HL-60 (cell line): ENCODE measurements around the gene BSN.
A peak's percentile ranks its signal among the peaks of the same experiment; 100 is the strongest.

ENCODE experiments used
- DNase-seq, 2 experiments: peaks; one replicate each; pipeline ENCODE4 v3.0.0-alpha.2; 2010 to 2020; ENCODE audit warnings: low read depth in 1 of 2, low spot score in 1 of 2
- H3K27ac ChIP-seq: fragments of 250-450 bp; sonication (Bioruptor Pico); replicated peaks from 2 replicates; pipeline ENCODE4 v1.5.1; 2020; ENCODE audit warnings: mild to moderate bottlenecking, moderate library complexity
- H3K27me3 ChIP-seq: fragments of 250-450 bp; sonication (Bioruptor Pico); 2 replicates; pipeline ENCODE4 v1.5.1; 2021; ENCODE audit warnings: mild to moderate bottlenecking, moderate library complexity; ENCODE audit not compliant: insufficient read depth, poor library complexity, severe bottlenecking
- H3K4me3 ChIP-seq: replicated peaks from 2 replicates; pipeline ENCODE4 v1.5.1; 2011; ENCODE audit warnings: mild to moderate bottlenecking, control low read depth, low read length; ENCODE audit not compliant: insufficient read depth
- GABPA ChIP-seq: IDR thresholded peaks from 2 replicates; pipeline ENCODE4 v1.6.1; 2012; ENCODE audit warnings: low read depth
- POLR2AphosphoS5 ChIP-seq: IDR thresholded peaks from 2 replicates; pipeline ENCODE4 v1.6.1; 2012; ENCODE audit warnings: low read depth
- SPI1 ChIP-seq: IDR thresholded peaks from 2 replicates; pipeline ENCODE4 v1.6.1; 2012; ENCODE audit warnings: low read depth, mild to moderate bottlenecking, borderline replicate concordance
- TF ChIP-seq, protein P1 (sequence below): IDR thresholded peaks from one replicate; pipeline ENCODE4 v1.5.1; 2011; ENCODE audit warnings: low read length, control low read depth, inconsistent platforms; ENCODE audit not compliant: insufficient read depth
- TF ChIP-seq, protein P2 (sequence below): IDR thresholded peaks from 2 replicates; pipeline ENCODE4 v1.6.1; 2012; ENCODE audit warnings: low read depth; ENCODE audit not compliant: insufficient replicate concordance

Gene BSN

DNA sequence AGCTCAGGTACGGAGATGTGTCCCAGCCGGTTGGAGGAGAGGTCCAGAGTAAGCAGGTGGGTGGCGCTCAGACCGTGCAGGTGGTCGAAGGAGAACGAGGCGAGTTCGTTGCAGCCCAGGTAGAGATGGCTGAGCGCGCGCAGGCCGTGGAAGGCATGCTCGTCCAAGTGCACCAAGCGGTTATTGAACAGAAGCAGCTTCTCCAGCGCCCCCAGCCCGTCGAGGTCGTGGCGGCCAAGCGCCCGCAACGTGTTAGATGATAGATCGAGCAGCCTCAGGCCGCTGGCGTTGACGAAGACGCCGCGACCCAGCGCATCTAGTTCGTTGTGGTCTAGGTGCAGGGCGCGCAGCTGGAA lies 164.6 kb downstream of the BSN start:
- no peak for DNase-seq
- no peaks in the 10 kb centered on the region for H3K27me3 ChIP-seq
- TF ChIP-seq SPI1: no peak
- TF ChIP-seq, protein P1, sequence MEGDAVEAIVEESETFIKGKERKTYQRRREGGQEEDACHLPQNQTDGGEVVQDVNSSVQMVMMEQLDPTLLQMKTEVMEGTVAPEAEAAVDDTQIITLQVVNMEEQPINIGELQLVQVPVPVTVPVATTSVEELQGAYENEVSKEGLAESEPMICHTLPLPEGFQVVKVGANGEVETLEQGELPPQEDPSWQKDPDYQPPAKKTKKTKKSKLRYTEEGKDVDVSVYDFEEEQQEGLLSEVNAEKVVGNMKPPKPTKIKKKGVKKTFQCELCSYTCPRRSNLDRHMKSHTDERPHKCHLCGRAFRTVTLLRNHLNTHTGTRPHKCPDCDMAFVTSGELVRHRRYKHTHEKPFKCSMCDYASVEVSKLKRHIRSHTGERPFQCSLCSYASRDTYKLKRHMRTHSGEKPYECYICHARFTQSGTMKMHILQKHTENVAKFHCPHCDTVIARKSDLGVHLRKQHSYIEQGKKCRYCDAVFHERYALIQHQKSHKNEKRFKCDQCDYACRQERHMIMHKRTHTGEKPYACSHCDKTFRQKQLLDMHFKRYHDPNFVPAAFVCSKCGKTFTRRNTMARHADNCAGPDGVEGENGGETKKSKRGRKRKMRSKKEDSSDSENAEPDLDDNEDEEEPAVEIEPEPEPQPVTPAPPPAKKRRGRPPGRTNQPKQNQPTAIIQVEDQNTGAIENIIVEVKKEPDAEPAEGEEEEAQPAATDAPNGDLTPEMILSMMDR: no peak
- H3K27ac ChIP-seq: no peak overlapping the region
- H3K4me3 ChIP-seq: no peak overlapping the region

- H3K27me3 ChIP-seq: no peaks in the 10 kb centered on the region
- peak; percentile 70 to 92 for DNase-seq
- no peak within 1 kb of the TSS; the same call in 1 of the 2 replicates for H3K4me3 ChIP-seq
- no peak within 1 kb of the TSS for H3K27ac ChIP-seq
- no peak for TF ChIP-seq SPI1
- TF ChIP-seq, protein P2, sequence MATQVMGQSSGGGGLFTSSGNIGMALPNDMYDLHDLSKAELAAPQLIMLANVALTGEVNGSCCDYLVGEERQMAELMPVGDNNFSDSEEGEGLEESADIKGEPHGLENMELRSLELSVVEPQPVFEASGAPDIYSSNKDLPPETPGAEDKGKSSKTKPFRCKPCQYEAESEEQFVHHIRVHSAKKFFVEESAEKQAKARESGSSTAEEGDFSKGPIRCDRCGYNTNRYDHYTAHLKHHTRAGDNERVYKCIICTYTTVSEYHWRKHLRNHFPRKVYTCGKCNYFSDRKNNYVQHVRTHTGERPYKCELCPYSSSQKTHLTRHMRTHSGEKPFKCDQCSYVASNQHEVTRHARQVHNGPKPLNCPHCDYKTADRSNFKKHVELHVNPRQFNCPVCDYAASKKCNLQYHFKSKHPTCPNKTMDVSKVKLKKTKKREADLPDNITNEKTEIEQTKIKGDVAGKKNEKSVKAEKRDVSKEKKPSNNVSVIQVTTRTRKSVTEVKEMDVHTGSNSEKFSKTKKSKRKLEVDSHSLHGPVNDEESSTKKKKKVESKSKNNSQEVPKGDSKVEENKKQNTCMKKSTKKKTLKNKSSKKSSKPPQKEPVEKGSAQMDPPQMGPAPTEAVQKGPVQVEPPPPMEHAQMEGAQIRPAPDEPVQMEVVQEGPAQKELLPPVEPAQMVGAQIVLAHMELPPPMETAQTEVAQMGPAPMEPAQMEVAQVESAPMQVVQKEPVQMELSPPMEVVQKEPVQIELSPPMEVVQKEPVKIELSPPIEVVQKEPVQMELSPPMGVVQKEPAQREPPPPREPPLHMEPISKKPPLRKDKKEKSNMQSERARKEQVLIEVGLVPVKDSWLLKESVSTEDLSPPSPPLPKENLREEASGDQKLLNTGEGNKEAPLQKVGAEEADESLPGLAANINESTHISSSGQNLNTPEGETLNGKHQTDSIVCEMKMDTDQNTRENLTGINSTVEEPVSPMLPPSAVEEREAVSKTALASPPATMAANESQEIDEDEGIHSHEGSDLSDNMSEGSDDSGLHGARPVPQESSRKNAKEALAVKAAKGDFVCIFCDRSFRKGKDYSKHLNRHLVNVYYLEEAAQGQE: no peak
- TF ChIP-seq POLR2AphosphoS5: peak; percentile 75
- no peak for TF ChIP-seq GABPA
- TF ChIP-seq, protein P1: peak; percentile 1
These were observed 165.1 kb downstream of the BSN start, which contains the start of gene AMIGO3 for GRCh38 chr3:49719214-49719884. AMIGO3 (minus strand) TSS chr3:49719684; CDS start chr3:49719465, 219 bp downstream.
